Caco-2 (cell line): Measurements from ENCODE around the gene PFDN5. TPM values are rescaled to one million over a fixed set of nuclear protein-coding genes. Genes with fewer than 3 reads are reported as not detected.

Experiments
- BruUV-seq: library from RNA; stranded (reverse); fragments of 400-500 nt; replicated peaks from 2 replicates; lab custom pipeline; 2021; lab: Mats Ljungman, UMichigan
- CTCF ChIA-PET: fragments of 300-600 bp; sonication (Branson Sonifier 250); formaldehyde crosslinking; loops from one replicate; lab custom pipeline; 2022; ENCODE audit warnings: antibody characterized with exemption; lab: Charles Lee
- POLR2A ChIA-PET: fragments of 300-600 bp; sonication (Branson Sonifier 250); formaldehyde crosslinking; loops from one replicate; lab custom pipeline; 2022; ENCODE audit warnings: antibody characterized with exemption; lab: Charles Lee
- DNase-seq, 2 experiments: peaks; one replicate each; pipeline versions ENCODE4 v3.0.0 to v3.0.0-alpha.2; 2020 to 2022
- H3K27me3 ChIP-seq: replicated peaks from 2 replicates; pipeline ENCODE4 v1.6.0; 2011; ENCODE audit warnings: low read length; ENCODE audit not compliant: control insufficient read depth, insufficient read depth
- H3K36me3 ChIP-seq: 2 replicates; pipeline ENCODE4 v1.5.1; 2011; ENCODE audit warnings: low read length; ENCODE audit not compliant: control insufficient read depth, insufficient read depth
- H3K4me1 ChIP-seq: fragments of 250-450 bp; sonication (Bioruptor Pico); 2 replicates; pipeline ENCODE4 v1.5.1; 2020; ENCODE audit warnings: mild to moderate bottlenecking
- H3K4me3 ChIP-seq: 2 replicates; pipeline ENCODE4 v1.5.1; 2011; ENCODE audit warnings: low read depth, mild to moderate bottlenecking, control low read depth, low read length
- H3K9me3 ChIP-seq: fragments of 250-450 bp; sonication (Bioruptor Pico); 2 replicates; pipeline ENCODE4 v1.5.1; 2020; ENCODE audit warnings: mild to moderate bottlenecking, moderate library complexity
- H3K27ac Mint-ChIP-seq: one replicate; pipeline ENCODE4 v1.8.0; 2022; ENCODE audit warnings: mixed read lengths; ENCODE audit not compliant: unreplicated experiment
- H3K27me3 Mint-ChIP-seq: one replicate; pipeline ENCODE4 v1.8.0; 2022; ENCODE audit warnings: mixed read lengths; ENCODE audit not compliant: insufficient read depth, unreplicated experiment
- H3K36me3 Mint-ChIP-seq: one replicate; pipeline ENCODE4 v1.8.0; 2022; ENCODE audit warnings: mild to moderate bottlenecking, mixed read lengths; ENCODE audit not compliant: insufficient read depth, unreplicated experiment
- H3K4me1 Mint-ChIP-seq: one replicate; pipeline ENCODE4 v1.8.0; 2022; ENCODE audit warnings: low read depth, mixed read lengths; ENCODE audit not compliant: unreplicated experiment
- H3K4me3 Mint-ChIP-seq: one replicate; pipeline ENCODE4 v1.8.0; 2022; ENCODE audit warnings: mild to moderate bottlenecking, moderate library complexity, mixed read lengths; ENCODE audit not compliant: unreplicated experiment
- H3K9me3 Mint-ChIP-seq: one replicate; pipeline ENCODE4 v1.8.0; 2022; ENCODE audit warnings: mixed read lengths; ENCODE audit not compliant: unreplicated experiment
- CTCF ChIP-seq, 2 experiments: fragments of 200-600 bp in 1 of 2; IDR thresholded peaks; 1 replicate in 1 of 2; 2 replicates in 1 of 2; pipeline versions ENCODE4 v1.5.1 to v1.8.0; 2011 to 2022; ENCODE audit warnings: antibody characterized with exemption in 1 of 2, control low read depth in 1 of 2, inconsistent platforms in 1 of 2, low read depth in 1 of 2, low read length in 1 of 2, mild to moderate bottlenecking in 1 of 2, moderate library complexity in 1 of 2; ENCODE audit not compliant: insufficient read depth in 1 of 2, severe bottlenecking in 1 of 2, unreplicated experiment in 1 of 2
- intact Hi-C: fragments of 100-400 bp; cut with micrococcal nuclease; formaldehyde crosslinking; loops from one replicate; pipeline ENCODE4 v1.10.0; 2022; ENCODE audit not compliant: unreplicated experiment
- total RNA-seq: library from RNA; stranded (reverse); gene quantifications from 2 replicates; pipeline ENCODE4 v1.2.3, GENCODE V29; 2022

Gene PFDN5
- total RNA-seq, 1 experiment from 2014 or later = 251 TPM

GRCh38 chr12:53344487-53344823 is 49.1 kb downstream of the PFDN5 start:
- Histone ChIP-seq H3K36me3 (no peaks in the 10 kb centered on the region), H3K4me1 (no peaks in the 10 kb centered on the region), H3K27me3 (no peaks in the 10 kb centered on the region), H3K4me3 (peak overlapping the region; percentile 69), H3K9me3 (no peaks in the 10 kb centered on the region)
- H3K36me3 Mint-ChIP-seq = no peaks in the 10 kb centered on the region
- DNase-seq = no peak
- no TSS peak for BruUV-seq
- CTCF ChIA-PET = interaction anchor here (0.6 to 2.9 kb wide), 19 partner anchors 9 to 290 kb away, joined by 3 to 63 read pairs (median 5); partner anchors contain the start of genes AAAS, SP1 and SP7
- H3K27me3 Mint-ChIP-seq = no peaks in the 10 kb centered on the region
- peak overlapping the region; percentile 97 for H3K4me3 Mint-ChIP-seq
- POLR2A ChIA-PET = interaction anchor here (1.2 to 1.3 kb wide), 2 partner anchors 23 to 35 kb away, joined by 6 to 9 read pairs; partner anchors contain the start of genes AAAS and SP1
- intact Hi-C loops = loop anchor here (1.0 kb wide), 1 partner anchor 156 kb away; no protein-coding TSS in a partner anchor
- no peaks in the 10 kb centered on the region for H3K9me3 Mint-ChIP-seq
- no peak for TF ChIP-seq CTCF (IDR thresholded peaks at IDR 0.05; ENCODE audit: insufficient read depth in 1 of 2, low read depth in 1 of 2, low read length in 1 of 2, severe bottlenecking in 1 of 2, unreplicated experiment in 1 of 2)
- H3K4me1 Mint-ChIP-seq = peaks cover 6% of the 10 kb centered on the region
- no peak overlapping the region for H3K27ac Mint-ChIP-seq

GRCh38 chr12:53344824-53345485 is 49.6 kb downstream of the PFDN5 start:
- no peaks in the 10 kb centered on the region for H3K4me1 ChIP-seq
- H3K36me3 ChIP-seq = no peaks in the 10 kb centered on the region
- BruUV-seq = no TSS peak
- Mint-ChIP-seq H3K4me1 (peaks cover 6% of the 10 kb centered on the region), H3K9me3 (no peaks in the 10 kb centered on the region), H3K27me3 (no peaks in the 10 kb centered on the region), H3K27ac (peak overlapping the region; percentile 77), H3K36me3 (no peaks in the 10 kb centered on the region), H3K4me3 (peak overlapping the region; percentile 97)
- H3K4me3 ChIP-seq = peak overlapping the region; percentile 69
- no peaks in the 10 kb centered on the region for H3K27me3 ChIP-seq
- H3K9me3 ChIP-seq = no peaks in the 10 kb centered on the region
- POLR2A ChIA-PET = interaction anchor here (0.6 to 1.3 kb wide), 3 partner anchors 24 to 35 kb away, joined by 4 to 9 read pairs (median 6); partner anchors contain the start of genes AAAS and SP1
- intact Hi-C loops = loop anchor here (1.0 kb wide), 2 partner anchors 21 to 155 kb away; no protein-coding TSS in a partner anchor
- TF ChIP-seq CTCF (IDR thresholded peaks at IDR 0.05; ENCODE audit: insufficient read depth in 1 of 2, low read depth in 1 of 2, low read length in 1 of 2, severe bottlenecking in 1 of 2, unreplicated experiment in 1 of 2) = peak; percentile 64 to 91
- DNase-seq = peak; percentile 73 to 84
- CTCF ChIA-PET = interaction anchor here (0.6 to 2.9 kb wide), 24 partner anchors 9 to 884 kb away, joined by 3 to 63 read pairs (median 4); partner anchors contain the start of genes AAAS, SP1 and SP7

- Histone ChIP-seq H3K4me3 (peak overlapping the region; percentile 69), H3K27me3 (no peaks in the 10 kb centered on the region), H3K9me3 (no peaks in the 10 kb centered on the region), H3K4me1 (no peaks in the 10 kb centered on the region), H3K36me3 (no peaks in the 10 kb centered on the region)
- intact Hi-C loops = loop anchor here (1.0 kb wide), 1 partner anchor 21 kb away; no protein-coding TSS in a partner anchor
- Mint-ChIP-seq H3K36me3 (no peaks in the 10 kb centered on the region), H3K4me3 (peak overlapping the region; percentile 97), H3K9me3 (no peaks in the 10 kb centered on the region), H3K27me3 (no peaks in the 10 kb centered on the region), H3K4me1 (peaks cover 6% of the 10 kb centered on the region), H3K27ac (peak overlapping the region; percentile 77)
- CTCF ChIA-PET = interaction anchor here (0.6 to 2.9 kb wide), 21 partner anchors 10 to 883 kb away, joined by 3 to 63 read pairs (median 5); partner anchors contain the start of genes AAAS, SP1 and SP7
- no TSS peak for BruUV-seq
- no peak for TF ChIP-seq CTCF (IDR thresholded peaks at IDR 0.05; ENCODE audit: insufficient read depth in 1 of 2, low read depth in 1 of 2, low read length in 1 of 2, severe bottlenecking in 1 of 2, unreplicated experiment in 1 of 2)
- no peak for DNase-seq
- POLR2A ChIA-PET = interaction anchor here (0.6 to 1.3 kb wide), 3 partner anchors 24 to 34 kb away, joined by 4 to 9 read pairs (median 6); partner anchors contain the start of genes AAAS and SP1
These were observed 50.3 kb downstream of the PFDN5 start for GRCh38 chr12:53345486-53346188.
